Suprapubic skin (tissue), 4 donors: ENCODE measurements around the gene CDH8.

ENCODE experiments used
- CTCF ChIP-seq, 2 donors: fragments of 200-600 bp in 1 of 2; fragments of 450-650 bp in 1 of 2; sonication (generic) in 1 of 2; IDR thresholded peaks; one replicate each; pipeline ENCODE4 v1.5.1; 2016 to 2019; ENCODE audit warnings: antibody characterized with exemption in 2 of 2, mild to moderate bottlenecking in 1 of 2, moderate library complexity in 1 of 2
- EP300 ChIP-seq: sonication (generic); formaldehyde crosslinking; IDR thresholded peaks from one replicate; pipeline ENCODE4 v1.6.1; 2017; ENCODE audit warnings: antibody characterized with exemption
- POLR2A ChIP-seq, 2 donors: fragments of 450-650 bp; IDR thresholded peaks; one replicate each; pipeline ENCODE4 v1.6.1; 2017; ENCODE audit warnings: antibody characterized with exemption in 2 of 2, mild to moderate bottlenecking in 2 of 2, moderate library complexity in 2 of 2
- POLR2AphosphoS5 ChIP-seq, 3 donors: sonication (generic); formaldehyde crosslinking; IDR thresholded peaks; one replicate each; pipeline ENCODE4 v1.6.1; 2017; ENCODE audit warnings: antibody characterized with exemption in 3 of 3

GRCh38 chr16:61969077-61969382 lies 67.2 kb downstream of the CDH8 start:
- no peak for TF ChIP-seq CTCF (IDR thresholded peaks at IDR 0.05)
- no peak for TF ChIP-seq POLR2A (IDR thresholded peaks at IDR 0.05)
- TF ChIP-seq POLR2AphosphoS5 (IDR thresholded peaks at IDR 0.05) = no peak
- no peak for TF ChIP-seq EP300
